ENCODE data around the gene IL15. TPM values are rescaled to one million over a fixed set of nuclear protein-coding genes. Genes with fewer than 3 reads are reported as not detected.
A peak's percentile ranks its signal among the peaks of the same experiment; 100 is the strongest.

Gene IL15
- total RNA-seq, 4 donors from 2014 or later: 12.7 to 18.2 (median 15.9) TPM

GRCh38 chr4:141640696-141641095 is 4.3 kb downstream of the IL15 start:
- peaks cover 0 to 24% (median 0%) of the 10 kb centered on the region in 4 donors for H3K4me1 ChIP-seq
- no peak for DNase-seq
- H3K27me3 ChIP-seq: no peaks in the 10 kb centered on the region
- no peak for TF ChIP-seq CTCF (IDR thresholded peaks at IDR 0.05)
- TF ChIP-seq POLR2A (IDR thresholded peaks at IDR 0.05): no peak
- no peaks in the 10 kb centered on the region for H3K36me3 ChIP-seq
- H3K9me3 ChIP-seq: no peaks in the 10 kb centered on the region
- no peak overlapping the region for H3K4me3 ChIP-seq
- no peak overlapping the region for H3K27ac ChIP-seq

GRCh38 chr4:141642063-141642462 is 5.7 kb downstream of the IL15 start:
- Histone ChIP-seq H3K27me3 (no peaks in the 10 kb centered on the region), H3K36me3 (no peaks in the 10 kb centered on the region), H3K27ac (peak overlapping the region in 1 of 4 donors; percentile 23), H3K4me1 (peaks cover 0 to 20% (median 0%) of the 10 kb centered on the region in 4 donors), H3K9me3 (no peaks in the 10 kb centered on the region), H3K4me3 (no peak overlapping the region)
- no peak for TF ChIP-seq POLR2A (IDR thresholded peaks at IDR 0.05)
- no peak for TF ChIP-seq CTCF (IDR thresholded peaks at IDR 0.05)
- no peak for DNase-seq

- Histone ChIP-seq H3K4me3 (no peak overlapping the region), H3K27ac (peak overlapping the region in 1 of 4 donors; percentile 23), H3K9me3 (no peaks in the 10 kb centered on the region), H3K4me1 (peaks cover 0 to 18% (median 0%) of the 10 kb centered on the region in 4 donors), H3K27me3 (no peaks in the 10 kb centered on the region), H3K36me3 (no peaks in the 10 kb centered on the region)
- DNase-seq: no peak
- TF ChIP-seq POLR2A (IDR thresholded peaks at IDR 0.05) (no peak), CTCF (IDR thresholded peaks at IDR 0.05) (no peak)
These were observed 6.3 kb downstream of the IL15 start for GRCh38 chr4:141642711-141643110.

DNA sequence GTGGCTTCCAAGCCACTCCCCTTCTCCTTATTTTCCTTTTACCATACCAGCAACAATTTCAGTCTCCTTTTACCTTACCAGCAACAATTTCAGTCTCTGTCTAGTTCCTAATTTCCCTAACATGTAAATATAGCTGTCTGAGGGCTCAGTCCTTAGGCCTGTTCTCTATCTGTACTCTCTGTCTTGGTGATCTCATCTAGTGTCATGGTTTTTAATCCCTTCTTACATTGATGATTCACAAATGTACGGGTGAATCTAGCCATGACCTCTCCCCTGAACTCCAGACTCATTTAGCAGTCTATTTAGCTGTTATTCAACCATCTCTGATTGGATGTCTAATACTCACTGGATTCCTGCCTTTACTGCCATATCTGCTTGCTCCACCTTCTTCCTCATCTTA is 7.2 kb downstream of the IL15 start:
- H3K27ac ChIP-seq: peak overlapping the region in 2 of 4 donors; percentile 28 to 59

DNA sequence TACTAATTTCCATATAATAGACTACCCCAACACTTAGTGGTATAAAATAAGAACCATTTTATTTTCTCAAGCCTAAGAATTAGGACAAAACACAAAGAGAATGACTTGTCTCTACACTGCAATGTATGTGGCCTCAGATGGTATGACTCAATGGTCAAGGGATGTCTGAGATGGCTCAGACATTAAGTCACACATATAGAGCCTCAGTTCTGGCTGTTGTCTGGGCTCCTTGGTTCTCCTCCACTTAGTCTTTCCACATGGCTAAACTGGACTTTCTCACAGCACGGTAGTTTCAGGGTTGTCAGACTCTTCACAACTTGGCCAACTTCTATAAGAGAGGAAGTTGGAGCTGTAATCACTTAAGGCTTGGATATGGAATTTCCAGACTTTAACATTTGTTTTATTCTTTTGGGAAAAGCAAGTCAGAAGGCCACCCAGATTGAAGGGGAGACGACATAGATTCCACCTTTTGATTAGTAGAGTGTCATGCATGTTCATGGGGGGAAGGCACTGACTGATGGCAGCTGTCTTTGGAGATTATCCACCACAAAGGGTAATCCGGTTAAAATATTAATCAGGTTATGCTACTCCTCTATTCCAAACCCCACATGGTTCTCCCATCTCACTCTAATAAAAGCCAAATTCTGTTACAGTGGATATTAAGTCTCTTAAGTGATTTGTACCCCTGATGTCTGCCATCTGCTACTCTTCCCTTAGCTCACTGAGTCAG is 9.4 kb downstream of the IL15 start:
- H3K27ac ChIP-seq: no peak overlapping the region
- H3K27me3 ChIP-seq: no peaks in the 10 kb centered on the region
- H3K4me1 ChIP-seq: peaks cover 0 to 9% (median 0%) of the 10 kb centered on the region in 4 donors
- no peaks in the 10 kb centered on the region for H3K9me3 ChIP-seq
- H3K36me3 ChIP-seq: no peaks in the 10 kb centered on the region
- TF ChIP-seq CTCF (IDR thresholded peaks at IDR 0.05) (no peak), POLR2A (IDR thresholded peaks at IDR 0.05) (no peak)
- no peak overlapping the region for H3K4me3 ChIP-seq
- no peak for DNase-seq

More for the DNA sequence above, 7.2 kb downstream of the IL15 start:
- Histone ChIP-seq H3K36me3 (no peaks in the 10 kb centered on the region), H3K9me3 (no peaks in the 10 kb centered on the region), H3K4me1 (peaks cover 0 to 10% (median 0%) of the 10 kb centered on the region in 4 donors), H3K4me3 (no peak overlapping the region), H3K27me3 (no peaks in the 10 kb centered on the region)
- DNase-seq: no peak
- TF ChIP-seq CTCF (IDR thresholded peaks at IDR 0.05) (no peak), POLR2A (IDR thresholded peaks at IDR 0.05) (no peak)
